ENCODE results near the gene POM121L2.

The POM121L2 gene

GRCh38 chr6:27297857-27298730, 14.0 kb downstream of the POM121L2 start:
- no peaks in the 10 kb centered on the region for H3K36me3 Mint-ChIP-seq
- H3K4me1 Mint-ChIP-seq = no peaks in the 10 kb centered on the region
- H3K9me3 Mint-ChIP-seq = peaks cover 12% of the 10 kb centered on the region
- H3K27ac Mint-ChIP-seq = no peak overlapping the region
- ATAC-seq = no peak
- H3K27me3 Mint-ChIP-seq = peaks cover 94% of the 10 kb centered on the region
- no peak overlapping the region for H3K4me3 Mint-ChIP-seq

- peaks cover 88% of the 10 kb centered on the region for H3K27me3 Mint-ChIP-seq
- peaks cover 12% of the 10 kb centered on the region for H3K9me3 Mint-ChIP-seq
- H3K27ac Mint-ChIP-seq = no peak overlapping the region
- no peak for ATAC-seq
- no peak overlapping the region for H3K4me3 Mint-ChIP-seq
- no peaks in the 10 kb centered on the region for H3K4me1 Mint-ChIP-seq
- no peaks in the 10 kb centered on the region for H3K36me3 Mint-ChIP-seq
These were observed 14.6 kb downstream of the POM121L2 start for GRCh38 chr6:27297484-27297856.

GRCh38 chr6:27296106-27296783, 15.8 kb downstream of the POM121L2 start:
- Mint-ChIP-seq H3K4me3 (no peak overlapping the region), H3K9me3 (peaks cover 17% of the 10 kb centered on the region), H3K27me3 (peaks cover 88% of the 10 kb centered on the region), H3K4me1 (no peaks in the 10 kb centered on the region), H3K27ac (no peak overlapping the region), H3K36me3 (peaks cover 5% of the 10 kb centered on the region)
- ATAC-seq = no peak

- Mint-ChIP-seq H3K36me3 (peaks cover 5% of the 10 kb centered on the region), H3K27ac (no peak overlapping the region), H3K9me3 (peaks cover 17% of the 10 kb centered on the region), H3K27me3 (peaks cover 88% of the 10 kb centered on the region), H3K4me1 (no peaks in the 10 kb centered on the region), H3K4me3 (no peak overlapping the region)
- no peak for ATAC-seq
These were observed 16.6 kb downstream of the POM121L2 start for GRCh38 chr6:27295301-27296079.

- peaks cover 21% of the 10 kb centered on the region for H3K9me3 Mint-ChIP-seq
- peaks cover 5% of the 10 kb centered on the region for H3K36me3 Mint-ChIP-seq
- no peaks in the 10 kb centered on the region for H3K4me1 Mint-ChIP-seq
- peaks cover 88% of the 10 kb centered on the region for H3K27me3 Mint-ChIP-seq
- H3K4me3 Mint-ChIP-seq = no peak overlapping the region
- H3K27ac Mint-ChIP-seq = no peak overlapping the region
- ATAC-seq = no peak
These were observed 17.7 kb downstream of the POM121L2 start for GRCh38 chr6:27294409-27294808.

GRCh38 chr6:27293436-27294098, 18.5 kb downstream of the POM121L2 start:
- Mint-ChIP-seq H3K4me1 (peaks cover 1% of the 10 kb centered on the region), H3K9me3 (peaks cover 23% of the 10 kb centered on the region), H3K4me3 (no peak overlapping the region), H3K27ac (no peak overlapping the region), H3K27me3 (peaks cover 90% of the 10 kb centered on the region), H3K36me3 (peaks cover 5% of the 10 kb centered on the region)
- no peak for ATAC-seq

GRCh38 chr6:27290850-27291208, 21.2 kb downstream of the POM121L2 start:
- ATAC-seq = no peak
- peaks cover 24% of the 10 kb centered on the region for H3K9me3 Mint-ChIP-seq
- H3K27ac Mint-ChIP-seq = no peak overlapping the region
- H3K4me1 Mint-ChIP-seq = peaks cover 5% of the 10 kb centered on the region
- peaks cover 5% of the 10 kb centered on the region for H3K36me3 Mint-ChIP-seq
- H3K4me3 Mint-ChIP-seq = no peak overlapping the region
- peaks cover 92% of the 10 kb centered on the region for H3K27me3 Mint-ChIP-seq

GRCh38 chr6:27290065-27290849, 21.8 kb downstream of the POM121L2 start:
- H3K36me3 Mint-ChIP-seq = peaks cover 5% of the 10 kb centered on the region
- peaks cover 92% of the 10 kb centered on the region for H3K27me3 Mint-ChIP-seq
- peaks cover 5% of the 10 kb centered on the region for H3K4me1 Mint-ChIP-seq
- H3K9me3 Mint-ChIP-seq = peaks cover 23% of the 10 kb centered on the region
- H3K27ac Mint-ChIP-seq = no peak overlapping the region
- no peak for ATAC-seq
- H3K4me3 Mint-ChIP-seq = no peak overlapping the region

GRCh38 chr6:27288136-27289044, 23.7 kb downstream of the POM121L2 start:
- peaks cover 5% of the 10 kb centered on the region for H3K4me1 Mint-ChIP-seq
- peaks cover 29% of the 10 kb centered on the region for H3K9me3 Mint-ChIP-seq
- peaks cover 91% of the 10 kb centered on the region for H3K27me3 Mint-ChIP-seq
- no peak overlapping the region for H3K4me3 Mint-ChIP-seq
- ATAC-seq = no peak
- peaks cover 5% of the 10 kb centered on the region for H3K36me3 Mint-ChIP-seq
- H3K27ac Mint-ChIP-seq = no peak overlapping the region

GRCh38 chr6:27287751-27288135, 24.3 kb downstream of the POM121L2 start:
- Mint-ChIP-seq H3K4me3 (no peak overlapping the region), H3K27ac (no peak overlapping the region), H3K36me3 (peaks cover 5% of the 10 kb centered on the region), H3K9me3 (peaks cover 30% of the 10 kb centered on the region), H3K27me3 (peaks cover 91% of the 10 kb centered on the region), H3K4me1 (peaks cover 5% of the 10 kb centered on the region)
- ATAC-seq = no peak

GRCh38 chr6:27286141-27286540, 25.9 kb downstream of the POM121L2 start:
- Mint-ChIP-seq H3K36me3 (no peaks in the 10 kb centered on the region), H3K27me3 (peaks cover 80% of the 10 kb centered on the region), H3K9me3 (peaks cover 26% of the 10 kb centered on the region), H3K4me3 (no peak overlapping the region), H3K4me1 (peaks cover 5% of the 10 kb centered on the region), H3K27ac (no peak overlapping the region)
- ATAC-seq = no peak

GRCh38 chr6:27283279-27283678, 28.8 kb downstream of the POM121L2 start:
- Mint-ChIP-seq H3K4me3 (no peak overlapping the region), H3K27ac (no peak overlapping the region), H3K27me3 (peaks cover 75% of the 10 kb centered on the region), H3K36me3 (no peaks in the 10 kb centered on the region), H3K4me1 (peaks cover 7% of the 10 kb centered on the region), H3K9me3 (peaks cover 16% of the 10 kb centered on the region)
- ATAC-seq = no peak

GRCh38 chr6:27281569-27281968, 30.5 kb downstream of the POM121L2 start:
- peaks cover 4% of the 10 kb centered on the region for H3K36me3 Mint-ChIP-seq
- H3K27me3 Mint-ChIP-seq = peaks cover 74% of the 10 kb centered on the region
- ATAC-seq = no peak
- H3K9me3 Mint-ChIP-seq = peaks cover 16% of the 10 kb centered on the region
- no peak overlapping the region for H3K27ac Mint-ChIP-seq
- no peak overlapping the region for H3K4me3 Mint-ChIP-seq
- peaks cover 6% of the 10 kb centered on the region for H3K4me1 Mint-ChIP-seq

All from stimulated activated memory B cell treated with anti-CD40 and anti-IgM and Interleukin-4, amounts not matched to agents 10 μg/mL and 1 μg/mL and 100 μg/mL, for 72 hours (primary cell).